SK-N-SH treated with all-trans-retinoic acid at 6 μM for 48 hours (cell line): ENCODE results near the gene ATP4B.

Source experiments
- CSDC2 ChIP-seq: fragments of 250-450 bp; sonication (Bioruptor Pico); IDR thresholded peaks from 2 replicates; pipeline ENCODE4 v1.5.0; 2020; ENCODE audit warnings: mild to moderate bottlenecking, moderate library complexity
- TCF4 ChIP-seq: fragments of 250-450 bp; sonication (Bioruptor Pico); IDR thresholded peaks from 2 replicates; pipeline ENCODE4 v1.8.0; 2021; ENCODE audit warnings: mild to moderate bottlenecking, moderate library complexity, borderline replicate concordance
- ZFP30 ChIP-seq: fragments of 450-650 bp; formaldehyde crosslinking; IDR thresholded peaks from 2 replicates; pipeline ENCODE4 v1.5.0; 2022; ENCODE audit warnings: mild to moderate bottlenecking, moderate library complexity
- TF ChIP-seq, protein P1 (sequence below): fragments of 250-450 bp; sonication (Bioruptor Pico); IDR thresholded peaks from 2 replicates; pipeline ENCODE4 v1.5.0; 2020; ENCODE audit warnings: mild to moderate bottlenecking, moderate library complexity
- TF ChIP-seq, protein P2 (sequence below): fragments of 250-450 bp; sonication (Bioruptor Pico); IDR thresholded peaks from 2 replicates; pipeline ENCODE4 v1.8.0; 2020; ENCODE audit warnings: mild to moderate bottlenecking, moderate library complexity, borderline replicate concordance

DNA sequence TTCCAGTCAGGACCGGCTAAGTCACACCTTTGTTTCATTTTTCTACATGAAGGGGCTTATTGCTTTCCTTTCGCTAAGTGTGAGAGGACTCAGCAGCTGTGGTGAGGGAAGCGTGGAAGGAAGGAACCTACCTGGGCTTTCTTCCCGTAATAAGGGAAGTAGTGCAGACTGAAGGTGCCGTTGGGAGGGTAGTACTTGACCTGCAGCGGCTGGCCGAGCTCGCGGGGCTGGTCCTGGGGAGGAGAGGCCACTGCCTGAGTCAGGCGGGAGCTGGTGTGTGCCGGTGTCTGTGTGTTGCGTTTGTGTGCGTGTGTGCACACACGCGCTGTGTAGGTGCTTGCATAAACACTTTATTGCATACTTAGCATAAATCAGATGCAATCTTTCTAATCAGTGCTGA is 7.7 kb downstream of the ATP4B start:
- no peak for TF ChIP-seq TCF4
- TF ChIP-seq, protein P1, sequence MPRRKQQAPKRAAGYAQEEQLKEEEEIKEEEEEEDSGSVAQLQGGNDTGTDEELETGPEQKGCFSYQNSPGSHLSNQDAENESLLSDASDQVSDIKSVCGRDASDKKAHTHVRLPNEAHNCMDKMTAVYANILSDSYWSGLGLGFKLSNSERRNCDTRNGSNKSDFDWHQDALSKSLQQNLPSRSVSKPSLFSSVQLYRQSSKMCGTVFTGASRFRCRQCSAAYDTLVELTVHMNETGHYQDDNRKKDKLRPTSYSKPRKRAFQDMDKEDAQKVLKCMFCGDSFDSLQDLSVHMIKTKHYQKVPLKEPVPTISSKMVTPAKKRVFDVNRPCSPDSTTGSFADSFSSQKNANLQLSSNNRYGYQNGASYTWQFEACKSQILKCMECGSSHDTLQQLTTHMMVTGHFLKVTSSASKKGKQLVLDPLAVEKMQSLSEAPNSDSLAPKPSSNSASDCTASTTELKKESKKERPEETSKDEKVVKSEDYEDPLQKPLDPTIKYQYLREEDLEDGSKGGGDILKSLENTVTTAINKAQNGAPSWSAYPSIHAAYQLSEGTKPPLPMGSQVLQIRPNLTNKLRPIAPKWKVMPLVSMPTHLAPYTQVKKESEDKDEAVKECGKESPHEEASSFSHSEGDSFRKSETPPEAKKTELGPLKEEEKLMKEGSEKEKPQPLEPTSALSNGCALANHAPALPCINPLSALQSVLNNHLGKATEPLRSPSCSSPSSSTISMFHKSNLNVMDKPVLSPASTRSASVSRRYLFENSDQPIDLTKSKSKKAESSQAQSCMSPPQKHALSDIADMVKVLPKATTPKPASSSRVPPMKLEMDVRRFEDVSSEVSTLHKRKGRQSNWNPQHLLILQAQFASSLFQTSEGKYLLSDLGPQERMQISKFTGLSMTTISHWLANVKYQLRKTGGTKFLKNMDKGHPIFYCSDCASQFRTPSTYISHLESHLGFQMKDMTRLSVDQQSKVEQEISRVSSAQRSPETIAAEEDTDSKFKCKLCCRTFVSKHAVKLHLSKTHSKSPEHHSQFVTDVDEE (CRISPR knock-in tag) = no peak
- TF ChIP-seq CSDC2 (CRISPR knock-in tag) = no peak
- TF ChIP-seq, protein P2, sequence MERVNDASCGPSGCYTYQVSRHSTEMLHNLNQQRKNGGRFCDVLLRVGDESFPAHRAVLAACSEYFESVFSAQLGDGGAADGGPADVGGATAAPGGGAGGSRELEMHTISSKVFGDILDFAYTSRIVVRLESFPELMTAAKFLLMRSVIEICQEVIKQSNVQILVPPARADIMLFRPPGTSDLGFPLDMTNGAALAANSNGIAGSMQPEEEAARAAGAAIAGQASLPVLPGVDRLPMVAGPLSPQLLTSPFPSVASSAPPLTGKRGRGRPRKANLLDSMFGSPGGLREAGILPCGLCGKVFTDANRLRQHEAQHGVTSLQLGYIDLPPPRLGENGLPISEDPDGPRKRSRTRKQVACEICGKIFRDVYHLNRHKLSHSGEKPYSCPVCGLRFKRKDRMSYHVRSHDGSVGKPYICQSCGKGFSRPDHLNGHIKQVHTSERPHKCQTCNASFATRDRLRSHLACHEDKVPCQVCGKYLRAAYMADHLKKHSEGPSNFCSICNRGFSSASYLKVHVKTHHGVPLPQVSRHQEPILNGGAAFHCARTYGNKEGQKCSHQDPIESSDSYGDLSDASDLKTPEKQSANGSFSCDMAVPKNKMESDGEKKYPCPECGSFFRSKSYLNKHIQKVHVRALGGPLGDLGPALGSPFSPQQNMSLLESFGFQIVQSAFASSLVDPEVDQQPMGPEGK (CRISPR knock-in tag) = no peak
- TF ChIP-seq ZFP30 (CRISPR knock-in tag) = no peak
